A549 (cell line): ENCODE results near the gene TEX9. TPM values are rescaled to one million over a fixed set of nuclear protein-coding genes. Genes with fewer than 3 reads are reported as not detected.

Experiments
- ATAC-seq, 2 experiments: fragments of 200-7000 bp in 1 of 2; fragments of >200 bp in 1 of 2; cut with Nextera tagmentation in 1 of 2; cut with Tn5 transposase in 1 of 2; 3 replicates each; pipeline versions ENCODE4 v1.8.0 to v1.9.1; 2018 to 2020; ENCODE audit warnings: mild to moderate bottlenecking in 1 of 2, moderate library complexity in 1 of 2
- CTCF ChIA-PET: fragments of 300-600 bp; sonication (Branson Sonifier 250); formaldehyde crosslinking; extraction: SDS; loops from one replicate; lab custom pipeline; 2021; ENCODE audit warnings: antibody characterized with exemption, inconsistent platforms; lab: Yijun Ruan, JAX
- POLR2A ChIA-PET: fragments of 350-600 bp; formaldehyde crosslinking; extraction: SDS; loops from one replicate; lab custom pipeline; 2021; ENCODE audit warnings: antibody characterized with exemption, inconsistent platforms; lab: Yijun Ruan, JAX
- DNase-seq, 2 experiments: peaks; one replicate each; pipeline versions ENCODE4 v3.0.0 to v3.0.0-alpha.2; 2011 to 2016; ENCODE audit warnings: low read depth in 1 of 2, low spot score in 1 of 2
- FAIRE-seq: peaks from 2 replicates; lab custom pipeline; 2011; peaks lifted over from hg19 to GRCh38; lab: Jason Lieb, UNC
- H3K27ac ChIP-seq, 2 experiments: fragments of >200 bp; sonication (Bioruptor Twin); formaldehyde crosslinking; 3 replicates each; pipeline ENCODE4 v1.5.1; 2016 to 2017
- H3K4me1 ChIP-seq: fragments of >200 bp; sonication (Bioruptor Twin); formaldehyde crosslinking; 3 replicates; pipeline ENCODE4 v1.6.1; 2016
- H3K4me2 ChIP-seq: fragments of >200 bp; sonication (Bioruptor Twin); formaldehyde crosslinking; 3 replicates; pipeline ENCODE4 v1.6.1; 2016
- H3K4me3 ChIP-seq: fragments of >200 bp; sonication (Bioruptor Twin); formaldehyde crosslinking; 3 replicates; pipeline ENCODE4 v1.5.1; 2016
- H3K9me3 ChIP-seq: fragments of >200 bp; sonication (Bioruptor Twin); formaldehyde crosslinking; 3 replicates; pipeline ENCODE4 v1.6.1; 2016
- CEBPB ChIP-seq, 2 experiments: fragments of >200 bp in 1 of 2; sonication (Bioruptor Twin) in 1 of 2; formaldehyde crosslinking in 1 of 2; IDR thresholded peaks; 2 replicates each; pipeline ENCODE4 v1.6.1; 2012 to 2016
- CTCF ChIP-seq: fragments of >200 bp; sonication (Bioruptor Twin); formaldehyde crosslinking; IDR thresholded peaks from 3 replicates; pipeline ENCODE4 v1.5.1; 2016
- E2F6 ChIP-seq: IDR thresholded peaks from 2 replicates; pipeline ENCODE4 v1.6.1; 2012; ENCODE audit warnings: low read depth, borderline replicate concordance
- EHMT2 ChIP-seq: fragments of 200-600 bp; sonication (generic); IDR thresholded peaks from 2 replicates; pipeline ENCODE4 v1.6.1; 2016; ENCODE audit warnings: antibody characterized with exemption, low read depth, mild to moderate bottlenecking, moderate library complexity
- ELK1 ChIP-seq: fragments of 150-350 bp; IDR thresholded peaks from 2 replicates; pipeline ENCODE4 v1.6.1; 2014; ENCODE audit warnings: low read depth, mild to moderate bottlenecking, low read length
- ESRRA ChIP-seq: fragments of 150-350 bp; IDR thresholded peaks from 2 replicates; pipeline ENCODE4 v1.6.1; 2014; ENCODE audit warnings: mild to moderate bottlenecking, low read length, borderline replicate concordance
- FOSB ChIP-seq: fragments of 250-450 bp; sonication (Bioruptor Pico); IDR thresholded peaks from 2 replicates; pipeline ENCODE4 v1.5.0; 2020; ENCODE audit warnings: mild to moderate bottlenecking, moderate library complexity
- FOSL2 ChIP-seq, 2 experiments: fragments of 450-650 bp in 1 of 2; fragments of >200 bp in 1 of 2; sonication (Bioruptor Twin) in 1 of 2; formaldehyde crosslinking; IDR thresholded peaks; 2 replicates each; pipeline versions ENCODE4 v1.5.0 to v1.6.1; 2016 to 2020; ENCODE audit warnings: mild to moderate bottlenecking in 1 of 2, moderate library complexity in 1 of 2
- HDAC2 ChIP-seq: fragments of 200-600 bp; sonication (generic); IDR thresholded peaks from 2 replicates; pipeline ENCODE4 v1.6.1; 2016
- HES2 ChIP-seq: fragments of >200 bp; sonication (Bioruptor Twin); formaldehyde crosslinking; IDR thresholded peaks from 2 replicates; pipeline ENCODE4 v1.6.1; 2016
- HEYL ChIP-seq: fragments of 250-450 bp; sonication (Bioruptor Pico); IDR thresholded peaks from 2 replicates; pipeline ENCODE4 v1.8.0; 2021; ENCODE audit warnings: mild to moderate bottlenecking, moderate library complexity
- HMGXB4 ChIP-seq: fragments of 250-450 bp; sonication (Bioruptor Pico); IDR thresholded peaks from 2 replicates; pipeline ENCODE4 v1.5.0; 2021; ENCODE audit warnings: mild to moderate bottlenecking, moderate library complexity, borderline replicate concordance
- HOXB13 ChIP-seq: fragments of 250-450 bp; sonication (Bioruptor Pico); IDR thresholded peaks from 2 replicates; pipeline ENCODE4 v1.5.0; 2020; ENCODE audit warnings: low read depth, mild to moderate bottlenecking, moderate library complexity
- JUN ChIP-seq, 2 experiments: fragments of >200 bp; sonication (Bioruptor Twin); formaldehyde crosslinking; IDR thresholded peaks; 2 replicates in 1 of 2; 3 replicates in 1 of 2; pipeline ENCODE4 v1.6.1; 2016 to 2017
- KDM5A ChIP-seq: fragments of 200-600 bp; sonication (generic); IDR thresholded peaks from 2 replicates; pipeline ENCODE4 v1.6.1; 2016; ENCODE audit warnings: antibody characterized with exemption, mild to moderate bottlenecking
- MAFK ChIP-seq: fragments of 450-650 bp; IDR thresholded peaks from 2 replicates; pipeline ENCODE4 v1.6.1; 2014; ENCODE audit not compliant: partially characterized antibody
- MAX ChIP-seq: IDR thresholded peaks from 2 replicates; pipeline ENCODE4 v1.6.1; 2012
- MYC ChIP-seq: IDR thresholded peaks from 2 replicates; pipeline ENCODE4 v1.6.1; 2012; ENCODE audit warnings: mild to moderate bottlenecking, inconsistent platforms, low read length, improper control_type of control experiment, borderline replicate concordance
- NFE2L2 ChIP-seq: fragments of 150-350 bp; conservative IDR thresholded peaks from 2 replicates; pipeline ENCODE4 v1.6.1; 2014; ENCODE audit warnings: low read length
- NPAS2 ChIP-seq: fragments of 250-450 bp; sonication (Bioruptor Pico); IDR thresholded peaks from 2 replicates; pipeline ENCODE4 v1.8.0; 2022; ENCODE audit warnings: mild to moderate bottlenecking, moderate library complexity, borderline replicate concordance
- POLR2A ChIP-seq: IDR thresholded peaks from 2 replicates; pipeline ENCODE4 v1.6.1; 2012; ENCODE audit warnings: mild to moderate bottlenecking, low read length
- POLR2AphosphoS2 ChIP-seq: conservative IDR thresholded peaks from 2 replicates; pipeline ENCODE4 v1.6.1; 2012; ENCODE audit warnings: low read length, improper control_type of control experiment, inconsistent platforms
- RCOR1 ChIP-seq: fragments of 150-350 bp; IDR thresholded peaks from 2 replicates; pipeline ENCODE4 v1.6.1; 2014; ENCODE audit warnings: antibody characterized with exemption, low read length, low read depth
- SMC3 ChIP-seq: fragments of >200 bp; sonication (Bioruptor Twin); formaldehyde crosslinking; IDR thresholded peaks from 3 replicates; pipeline ENCODE4 v1.6.1; 2018; ENCODE audit warnings: inconsistent platforms
- USF2 ChIP-seq: fragments of 450-650 bp; IDR thresholded peaks from 2 replicates; pipeline ENCODE4 v1.6.1; 2014; ENCODE audit warnings: antibody characterized with exemption
- ZFP36 ChIP-seq: fragments of 450-650 bp; IDR thresholded peaks from 2 replicates; pipeline ENCODE4 v1.6.1; 2014; ENCODE audit warnings: borderline replicate concordance; ENCODE audit not compliant: partially characterized antibody
- ZSCAN20 ChIP-seq: fragments of 250-450 bp; sonication (Bioruptor Pico); IDR thresholded peaks from 2 replicates; pipeline ENCODE4 v1.8.0; 2022; ENCODE audit warnings: mild to moderate bottlenecking, moderate library complexity
- WGBS: methylation state at CpG from one replicate; pipeline ENCODE4 v1.1.6; 2017; ENCODE audit errors: missing lambda C conversion rate; 5-methylcytosine and 5-hydroxymethylcytosine counted together
- polyA plus RNA-seq, 4 experiments: library from polyadenylated mRNA; depleted of rRNA in 3 of 4; stranded (reverse); fragments of >200 nt; fragmentation: RNase III in 1 of 4; extraction: RNeasy Plus Mini Kit Qiagen cat#74134 plus additional on column Dnase treatment in 1 of 4; gene quantifications; 2 replicates in 3 of 4; 3 replicates in 1 of 4; pipeline ENCODE4 v1.2.3, GENCODE V29; 2011 to 2017

Gene TEX9
- polyA plus RNA-seq, 2 of the 4 experiments (the other 2 are of a cell fraction): 7.7 to 13.3 TPM

GRCh38 chr15:56469483-56469882 is 104.3 kb downstream of the TEX9 start:
- CTCF ChIA-PET: interaction anchor here (1.7 kb wide), 2 partner anchors 13 to 22 kb away, joined by 5 to 7 read pairs; no protein-coding TSS in a partner anchor
- Histone ChIP-seq H3K4me3 (no peak overlapping the region), H3K4me1 (0 out of 3 replicates have a peak, but pooled peaks cover 3% of the 10 kb centered on the region), H3K27ac (no peak overlapping the region)
- TF ChIP-seq JUN (IDR thresholded peaks at IDR 0.05) (no peak), KDM5A (no peak), MAFK (no peak), FOSB (CRISPR knock-in tag) (no peak), CEBPB (IDR thresholded peaks at IDR 0.05) (no peak), ESRRA (no peak), ELK1 (no peak), ZFP36 (no peak), NFE2L2 (no peak), MAX (no peak), EHMT2 (no peak), FOSL2 (IDR thresholded peaks at IDR 0.05) (no peak), FOSL2 (CRISPR knock-in tag; IDR thresholded peaks at IDR 0.05) (no peak), HOXB13 (CRISPR knock-in tag) (no peak), HMGXB4 (CRISPR knock-in tag) (no peak), HDAC2 (no peak), POLR2A (no peak), E2F6 (no peak), CTCF (no peak), USF2 (no peak), MYC (no peak)
- TF ChIP-seq, all 56 proteins: peak for 0
- DNase-seq (no peak), ATAC-seq (no peak), FAIRE-seq (no peak)
- no peak overlapping the region for H3K4me2 ChIP-seq
- H3K9me3 ChIP-seq: no peaks in the 10 kb centered on the region
- POLR2A ChIA-PET: no interaction called here

- POLR2A ChIA-PET: no interaction called here
- H3K27ac ChIP-seq: no peak overlapping the region
- DNase-seq: no peak
- no peak for TF ChIP-seq SMC3
- TF ChIP-seq POLR2AphosphoS2: no peak
- TF ChIP-seq ZSCAN20: no peak
- no peak for TF ChIP-seq JUN (IDR thresholded peaks at IDR 0.05)
- no peak for TF ChIP-seq HES2
- TF ChIP-seq NPAS2 (CRISPR knock-in tag): no peak
- no peak for TF ChIP-seq ZFP36
- TF ChIP-seq MYC: no peak
- no peak for TF ChIP-seq EHMT2
- TF ChIP-seq HDAC2: no peak
- no peak for TF ChIP-seq HEYL (CRISPR knock-in tag)
- TF ChIP-seq RCOR1: no peak
- TF ChIP-seq, all 56 proteins: peak for 0
- CTCF ChIA-PET: no interaction called here
- WGBS: 42% methylated on average over 5 of the region's 5 CpGs
- Histone ChIP-seq H3K4me3 (no peak overlapping the region), H3K4me2 (no peak overlapping the region), H3K9me3 (no peaks in the 10 kb centered on the region), H3K4me1 (no peaks in the 10 kb centered on the region)
- no peak for FAIRE-seq
- no peak for ATAC-seq
Observed at GRCh38 chr15:56471440-56472069, 106.3 kb downstream of the TEX9 start.
